GM21515 (cell line): Measurements from ENCODE around the gene TMEM132D.

Experiments
- ATAC-seq: cut with Tn5 transposase; IDR thresholded peaks from one replicate; pipeline ENCODE4 v1.9.1; 2021; ENCODE audit not compliant: unreplicated experiment

The TMEM132D gene

DNA sequence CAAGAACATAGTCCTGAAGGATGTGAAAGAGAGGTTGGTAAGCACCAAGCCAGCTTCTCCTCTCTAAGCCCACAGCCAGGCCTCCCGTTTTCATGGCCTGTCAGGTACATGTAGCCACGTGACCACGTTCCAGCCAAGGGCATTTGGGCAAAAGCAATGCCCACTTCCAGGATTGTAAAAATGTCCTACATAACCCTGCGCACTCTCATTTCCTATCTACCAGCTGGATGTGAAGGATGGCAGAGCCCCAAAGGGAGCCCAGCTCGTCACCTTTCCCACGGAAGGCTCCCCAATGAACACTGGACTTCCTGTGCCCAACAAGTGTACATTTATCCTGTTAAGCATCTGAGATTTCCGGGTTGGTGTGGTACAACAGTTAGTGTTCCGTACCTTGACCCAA, 231.7 kb downstream of the TMEM132D start:
- no peak for ATAC-seq

DNA sequence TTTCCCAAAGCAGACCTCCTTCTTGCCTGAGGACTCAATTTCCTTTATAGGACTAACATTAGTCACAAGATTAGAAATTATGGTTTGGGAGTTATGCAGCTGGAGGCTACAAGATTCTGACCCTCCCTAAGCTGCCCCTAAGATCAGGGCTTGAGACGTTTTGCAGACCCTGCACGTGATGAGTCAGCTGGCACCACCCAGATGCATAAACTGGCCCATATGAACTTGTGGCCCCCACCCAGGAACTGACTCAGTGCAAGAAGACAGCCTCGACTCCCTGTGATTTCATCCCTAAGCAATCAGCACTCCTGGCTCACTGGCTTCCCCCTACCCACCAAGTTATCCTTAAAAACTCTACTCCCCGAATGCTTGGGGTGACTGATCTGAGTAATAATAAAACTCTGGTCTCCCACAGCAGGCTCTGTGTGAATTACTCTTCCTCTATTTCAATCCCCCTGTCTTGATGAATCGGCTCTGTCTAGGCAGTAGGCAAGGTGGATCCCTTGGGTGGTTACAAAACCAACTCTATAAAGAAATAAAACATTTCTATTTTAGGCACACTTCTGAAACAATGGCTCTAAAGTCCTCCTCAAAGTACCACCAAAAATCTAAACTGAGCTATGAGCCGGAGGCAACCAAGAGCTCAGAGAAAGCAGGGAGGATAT, 233.4 kb downstream of the TMEM132D start:
- ATAC-seq: no peak

GRCh38 chr12:129665414-129665813, 238.4 kb downstream of the TMEM132D start:
- ATAC-seq: no peak

DNA sequence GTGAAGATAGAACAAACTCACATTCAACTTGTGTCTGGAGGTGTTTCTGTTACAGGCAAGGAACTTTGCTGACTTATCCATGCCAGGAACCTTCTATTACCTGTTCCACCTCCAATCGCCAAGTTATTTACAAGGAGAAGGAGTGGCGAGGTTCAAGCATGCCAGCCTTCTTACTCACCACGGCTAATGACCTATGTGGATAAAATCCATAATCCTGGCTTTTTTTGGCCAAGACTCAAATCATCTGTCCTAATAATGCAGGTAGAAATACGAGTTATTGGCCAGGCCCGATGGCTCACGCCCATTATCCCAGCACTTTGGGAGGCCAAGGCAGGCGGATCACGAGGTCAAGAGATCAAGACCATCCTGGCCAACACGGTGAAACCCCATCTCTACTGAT, 241.6 kb downstream of the TMEM132D start:
- ATAC-seq: no peak

- ATAC-seq: no peak
Measured at GRCh38 chr12:129660946-129661345, 242.9 kb downstream of the TMEM132D start.

- no peak for ATAC-seq
Measured at GRCh38 chr12:129659961-129660622, 243.7 kb downstream of the TMEM132D start.

GRCh38 chr12:129657179-129657578, 246.6 kb downstream of the TMEM132D start:
- no peak for ATAC-seq

- ATAC-seq: no peak
Measured at GRCh38 chr12:129651951-129652350, 251.9 kb downstream of the TMEM132D start.

- ATAC-seq: no peak
Measured at GRCh38 chr12:129641926-129642325, 261.9 kb downstream of the TMEM132D start.

DNA sequence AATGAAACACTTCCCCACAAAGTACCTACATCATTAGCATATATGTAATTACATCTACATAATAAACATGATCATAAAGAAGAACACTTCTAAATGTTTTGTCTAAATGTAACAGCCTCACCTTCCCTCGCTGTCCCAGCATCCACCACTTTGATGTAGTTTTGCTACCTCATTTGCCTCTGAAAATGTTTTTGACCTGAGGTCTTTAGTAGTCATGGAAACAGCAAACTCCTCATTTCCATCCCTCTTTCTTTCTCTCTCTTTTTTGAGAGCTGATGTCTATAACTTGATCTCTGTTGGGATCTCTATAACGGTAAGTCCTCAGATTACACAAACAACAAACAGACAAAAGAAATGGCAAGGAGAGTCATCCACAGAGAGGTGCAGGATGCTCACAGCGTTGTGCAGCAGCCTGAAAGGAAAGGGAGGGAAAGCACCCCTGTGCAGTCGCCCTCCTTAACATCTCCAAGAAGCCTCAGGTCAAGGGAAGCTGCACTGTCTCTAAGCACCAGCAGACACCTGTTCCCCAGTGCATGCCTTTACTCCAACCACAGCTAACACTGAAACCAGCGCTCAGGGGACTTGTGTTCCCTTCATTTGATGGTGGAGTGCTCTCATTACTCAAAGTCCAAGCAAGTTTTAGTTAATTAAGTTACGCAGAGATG, 268.7 kb downstream of the TMEM132D start:
- no peak for ATAC-seq

- no peak for ATAC-seq
Measured at GRCh38 chr12:129631316-129631715, 272.5 kb downstream of the TMEM132D start.

GRCh38 chr12:129629901-129630300, 273.9 kb downstream of the TMEM132D start:
- ATAC-seq: no peak

DNA sequence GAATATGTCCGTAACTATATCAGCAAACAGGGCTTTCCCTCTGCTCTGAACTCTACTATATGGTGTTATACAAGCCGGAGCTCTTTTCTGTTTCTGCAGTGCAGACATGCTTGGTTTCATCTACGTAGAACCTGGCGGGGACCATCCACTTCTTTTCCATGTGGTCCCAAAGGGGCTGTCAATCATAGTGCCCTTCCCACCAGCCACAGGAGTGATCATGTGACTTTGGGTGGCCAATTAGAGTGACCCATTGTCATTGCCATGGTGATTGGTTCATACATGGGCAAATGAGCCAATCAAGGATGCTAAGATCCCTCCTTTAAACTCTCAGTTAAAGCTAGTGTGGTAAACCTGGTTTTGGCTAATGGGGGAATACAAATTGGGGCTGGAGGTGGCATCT, 281.3 kb downstream of the TMEM132D start:
- no peak for ATAC-seq

- no peak for ATAC-seq
Measured at GRCh38 chr12:129619271-129619670, 284.6 kb downstream of the TMEM132D start.

DNA sequence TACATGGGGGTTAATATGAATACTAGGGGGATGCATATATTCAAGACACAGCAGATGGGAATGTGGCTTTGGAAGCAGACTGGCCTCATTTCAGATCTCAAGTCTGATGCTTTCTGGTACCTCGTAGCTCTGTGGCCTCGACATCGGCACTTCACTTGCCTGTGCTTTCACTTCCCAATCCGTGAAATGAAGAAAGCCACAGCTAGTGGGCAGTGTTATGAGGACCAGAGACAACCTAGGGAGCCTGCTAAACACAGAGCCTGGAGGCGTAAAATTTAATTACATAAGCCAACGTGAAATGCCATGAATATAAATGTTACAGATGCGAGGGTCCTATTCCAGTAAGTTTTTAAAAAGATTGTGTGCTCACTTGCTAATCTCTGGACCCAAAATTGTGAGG, 286.0 kb downstream of the TMEM132D start:
- ATAC-seq: no peak

DNA sequence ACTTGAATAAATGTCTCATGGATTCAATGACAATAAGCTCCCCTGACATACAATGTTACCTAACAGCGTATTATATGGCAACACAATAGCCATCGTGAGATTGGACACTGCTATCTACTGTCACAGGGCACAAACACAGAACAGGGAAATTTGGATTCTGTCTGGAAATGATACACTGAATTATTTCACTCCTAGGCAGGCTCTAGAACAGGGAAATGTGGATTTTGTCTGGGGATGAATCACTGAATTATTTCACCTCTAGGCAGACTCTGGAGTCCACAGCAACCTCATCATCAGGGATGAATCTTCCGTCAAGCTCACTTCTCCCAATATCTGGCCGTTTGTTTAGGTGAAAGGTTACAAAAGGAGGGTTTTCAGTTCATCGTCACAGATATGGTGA, 288.8 kb downstream of the TMEM132D start:
- no peak for ATAC-seq

GRCh38 chr12:129614221-129614885, 289.5 kb downstream of the TMEM132D start:
- no peak for ATAC-seq

DNA sequence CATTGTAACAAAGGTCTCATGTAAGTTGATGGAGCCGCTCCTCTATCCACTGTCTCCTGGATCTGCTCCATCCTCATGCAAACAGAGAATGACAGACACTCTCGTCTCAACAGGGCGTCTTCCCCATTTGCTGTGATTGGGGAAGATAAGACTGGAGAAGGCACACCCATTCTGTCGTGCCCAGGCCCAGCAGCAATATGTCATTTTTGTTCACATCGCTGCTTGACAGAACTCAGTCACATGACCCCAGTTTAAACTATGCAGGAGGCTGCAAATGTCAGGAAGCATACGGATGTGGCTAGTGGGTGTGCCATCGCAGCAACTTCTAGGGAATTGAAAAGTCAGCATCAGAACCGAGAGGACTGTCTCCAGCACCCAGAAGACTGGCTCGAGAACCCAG, 290.5 kb downstream of the TMEM132D start:
- ATAC-seq: no peak

GRCh38 chr12:129610601-129611120, 293.2 kb downstream of the TMEM132D start:
- ATAC-seq: no peak

GRCh38 chr12:129607756-129608155, 296.1 kb downstream of the TMEM132D start:
- ATAC-seq: no peak

DNA sequence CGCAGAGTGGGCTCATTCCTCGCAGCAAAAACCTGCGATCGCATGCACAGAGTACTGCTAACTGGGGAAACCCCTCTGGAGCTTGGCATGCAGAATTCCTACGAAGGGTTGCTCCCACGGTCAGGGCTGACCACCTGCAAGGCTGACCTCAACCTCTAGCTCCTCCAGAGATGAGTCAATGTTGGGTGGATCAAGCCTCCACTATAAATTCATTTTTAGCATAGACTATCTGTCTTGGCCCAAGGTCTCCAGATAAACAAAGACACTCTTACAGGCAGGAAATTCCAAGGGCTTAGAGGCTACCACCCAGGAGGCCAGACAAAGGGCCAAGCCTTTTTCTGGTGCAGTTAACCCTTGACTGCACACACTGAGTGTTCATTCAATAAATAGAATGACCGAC, 296.5 kb downstream of the TMEM132D start:
- ATAC-seq: no peak

GRCh38 chr12:129606239-129606638, 297.6 kb downstream of the TMEM132D start:
- ATAC-seq: no peak
